ENCODE measurements around the gene ACSF2. TPM values are rescaled to one million over a fixed set of nuclear protein-coding genes. Genes with fewer than 3 reads are reported as not detected.

ACSF2 gene
- total and polyA plus RNA-seq, 2 of the 13 experiments (the other 11 are each of a cell fraction or from before 2014, with no cell fraction given) = 87.3 to 109 TPM

DNA sequence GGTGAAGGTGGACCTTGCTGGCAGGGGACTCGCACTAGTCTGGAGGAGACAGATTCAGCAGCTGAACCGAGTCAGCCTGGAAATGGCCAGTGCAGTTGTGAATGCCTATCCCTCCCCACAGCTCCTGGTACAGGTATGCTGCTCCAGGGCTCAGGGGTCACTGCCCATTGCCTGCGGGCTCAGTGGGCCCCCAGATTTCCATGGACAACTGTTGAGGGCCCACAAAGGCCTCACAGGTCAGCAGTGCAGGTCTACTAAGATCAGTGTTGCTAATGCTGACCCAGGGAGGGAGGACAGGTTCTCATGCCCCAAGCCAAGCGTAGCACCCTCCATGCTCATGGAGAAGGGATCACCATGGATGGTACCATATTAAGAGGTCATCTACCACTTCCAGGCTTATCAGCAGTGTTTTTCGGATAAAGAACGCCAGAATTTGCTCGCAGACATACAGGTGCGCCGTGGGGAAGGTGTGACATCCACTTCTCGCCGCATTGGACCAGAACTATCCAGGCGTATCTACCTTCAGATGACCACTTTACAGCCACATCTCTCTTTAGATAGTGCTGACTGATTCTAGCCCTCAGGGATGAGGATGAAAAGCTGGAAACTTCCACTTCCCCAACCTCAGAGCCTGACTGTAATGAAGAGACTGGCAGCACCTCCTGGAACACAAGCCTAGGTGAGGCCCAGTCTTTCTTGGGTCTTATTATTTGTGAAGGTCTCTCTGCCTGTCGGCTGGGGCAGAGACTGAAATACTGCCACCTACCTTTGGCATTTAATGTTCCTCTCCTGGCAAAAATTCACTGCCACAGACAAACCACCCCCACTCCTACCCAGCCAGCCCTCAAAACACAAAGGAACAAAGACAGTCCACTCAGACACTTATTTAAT, 45.4 kb upstream of the ACSF2 start (continued):
- TF ChIP-seq, protein P1, sequence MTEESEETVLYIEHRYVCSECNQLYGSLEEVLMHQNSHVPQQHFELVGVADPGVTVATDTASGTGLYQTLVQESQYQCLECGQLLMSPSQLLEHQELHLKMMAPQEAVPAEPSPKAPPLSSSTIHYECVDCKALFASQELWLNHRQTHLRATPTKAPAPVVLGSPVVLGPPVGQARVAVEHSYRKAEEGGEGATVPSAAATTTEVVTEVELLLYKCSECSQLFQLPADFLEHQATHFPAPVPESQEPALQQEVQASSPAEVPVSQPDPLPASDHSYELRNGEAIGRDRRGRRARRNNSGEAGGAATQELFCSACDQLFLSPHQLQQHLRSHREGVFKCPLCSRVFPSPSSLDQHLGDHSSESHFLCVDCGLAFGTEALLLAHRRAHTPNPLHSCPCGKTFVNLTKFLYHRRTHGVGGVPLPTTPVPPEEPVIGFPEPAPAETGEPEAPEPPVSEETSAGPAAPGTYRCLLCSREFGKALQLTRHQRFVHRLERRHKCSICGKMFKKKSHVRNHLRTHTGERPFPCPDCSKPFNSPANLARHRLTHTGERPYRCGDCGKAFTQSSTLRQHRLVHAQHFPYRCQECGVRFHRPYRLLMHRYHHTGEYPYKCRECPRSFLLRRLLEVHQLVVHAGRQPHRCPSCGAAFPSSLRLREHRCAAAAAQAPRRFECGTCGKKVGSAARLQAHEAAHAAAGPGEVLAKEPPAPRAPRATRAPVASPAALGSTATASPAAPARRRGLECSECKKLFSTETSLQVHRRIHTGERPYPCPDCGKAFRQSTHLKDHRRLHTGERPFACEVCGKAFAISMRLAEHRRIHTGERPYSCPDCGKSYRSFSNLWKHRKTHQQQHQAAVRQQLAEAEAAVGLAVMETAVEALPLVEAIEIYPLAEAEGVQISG (CRISPR knock-in tag; IDR thresholded peaks at IDR 0.05) = no peak
- TF ChIP-seq, protein P2, sequence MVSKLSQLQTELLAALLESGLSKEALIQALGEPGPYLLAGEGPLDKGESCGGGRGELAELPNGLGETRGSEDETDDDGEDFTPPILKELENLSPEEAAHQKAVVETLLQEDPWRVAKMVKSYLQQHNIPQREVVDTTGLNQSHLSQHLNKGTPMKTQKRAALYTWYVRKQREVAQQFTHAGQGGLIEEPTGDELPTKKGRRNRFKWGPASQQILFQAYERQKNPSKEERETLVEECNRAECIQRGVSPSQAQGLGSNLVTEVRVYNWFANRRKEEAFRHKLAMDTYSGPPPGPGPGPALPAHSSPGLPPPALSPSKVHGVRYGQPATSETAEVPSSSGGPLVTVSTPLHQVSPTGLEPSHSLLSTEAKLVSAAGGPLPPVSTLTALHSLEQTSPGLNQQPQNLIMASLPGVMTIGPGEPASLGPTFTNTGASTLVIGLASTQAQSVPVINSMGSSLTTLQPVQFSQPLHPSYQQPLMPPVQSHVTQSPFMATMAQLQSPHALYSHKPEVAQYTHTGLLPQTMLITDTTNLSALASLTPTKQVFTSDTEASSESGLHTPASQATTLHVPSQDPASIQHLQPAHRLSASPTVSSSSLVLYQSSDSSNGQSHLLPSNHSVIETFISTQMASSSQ (IDR thresholded peaks at IDR 0.05; ENCODE audit: low read depth) = no peak
- TF ChIP-seq, protein P2 (CRISPR knock-in tag; IDR thresholded peaks at IDR 0.05; ENCODE audit: borderline replicate concordance) = no peak
- TF ChIP-seq, protein P3, sequence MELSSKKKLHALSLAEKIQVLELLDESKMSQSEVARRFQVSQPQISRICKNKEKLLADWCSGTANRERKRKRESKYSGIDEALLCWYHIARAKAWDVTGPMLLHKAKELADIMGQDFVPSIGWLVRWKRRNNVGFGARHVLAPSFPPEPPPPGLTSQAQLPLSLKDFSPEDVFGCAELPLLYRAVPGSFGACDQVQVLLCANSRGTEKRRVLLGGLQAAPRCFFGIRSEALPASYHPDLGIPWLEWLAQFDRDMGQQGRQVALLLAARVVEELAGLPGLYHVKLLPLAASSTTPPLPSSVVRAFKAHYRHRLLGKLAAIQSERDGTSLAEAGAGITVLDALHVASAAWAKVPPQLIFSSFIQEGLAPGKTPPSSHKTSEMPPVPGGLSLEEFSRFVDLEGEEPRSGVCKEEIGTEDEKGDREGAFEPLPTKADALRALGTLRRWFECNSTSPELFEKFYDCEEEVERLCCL (CRISPR knock-in tag; IDR thresholded peaks at IDR 0.05; ENCODE audit: borderline replicate concordance) = no peak
- TF ChIP-seq, protein P4, sequence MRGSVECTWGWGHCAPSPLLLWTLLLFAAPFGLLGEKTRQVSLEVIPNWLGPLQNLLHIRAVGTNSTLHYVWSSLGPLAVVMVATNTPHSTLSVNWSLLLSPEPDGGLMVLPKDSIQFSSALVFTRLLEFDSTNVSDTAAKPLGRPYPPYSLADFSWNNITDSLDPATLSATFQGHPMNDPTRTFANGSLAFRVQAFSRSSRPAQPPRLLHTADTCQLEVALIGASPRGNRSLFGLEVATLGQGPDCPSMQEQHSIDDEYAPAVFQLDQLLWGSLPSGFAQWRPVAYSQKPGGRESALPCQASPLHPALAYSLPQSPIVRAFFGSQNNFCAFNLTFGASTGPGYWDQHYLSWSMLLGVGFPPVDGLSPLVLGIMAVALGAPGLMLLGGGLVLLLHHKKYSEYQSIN (CRISPR knock-in tag; IDR thresholded peaks at IDR 0.05; ENCODE audit: borderline replicate concordance) = no peak
- TF ChIP-seq, protein P5, sequence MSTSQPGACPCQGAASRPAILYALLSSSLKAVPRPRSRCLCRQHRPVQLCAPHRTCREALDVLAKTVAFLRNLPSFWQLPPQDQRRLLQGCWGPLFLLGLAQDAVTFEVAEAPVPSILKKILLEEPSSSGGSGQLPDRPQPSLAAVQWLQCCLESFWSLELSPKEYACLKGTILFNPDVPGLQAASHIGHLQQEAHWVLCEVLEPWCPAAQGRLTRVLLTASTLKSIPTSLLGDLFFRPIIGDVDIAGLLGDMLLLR (CRISPR knock-in tag; IDR thresholded peaks at IDR 0.05) = no peak
- TF ChIP-seq, protein P6, sequence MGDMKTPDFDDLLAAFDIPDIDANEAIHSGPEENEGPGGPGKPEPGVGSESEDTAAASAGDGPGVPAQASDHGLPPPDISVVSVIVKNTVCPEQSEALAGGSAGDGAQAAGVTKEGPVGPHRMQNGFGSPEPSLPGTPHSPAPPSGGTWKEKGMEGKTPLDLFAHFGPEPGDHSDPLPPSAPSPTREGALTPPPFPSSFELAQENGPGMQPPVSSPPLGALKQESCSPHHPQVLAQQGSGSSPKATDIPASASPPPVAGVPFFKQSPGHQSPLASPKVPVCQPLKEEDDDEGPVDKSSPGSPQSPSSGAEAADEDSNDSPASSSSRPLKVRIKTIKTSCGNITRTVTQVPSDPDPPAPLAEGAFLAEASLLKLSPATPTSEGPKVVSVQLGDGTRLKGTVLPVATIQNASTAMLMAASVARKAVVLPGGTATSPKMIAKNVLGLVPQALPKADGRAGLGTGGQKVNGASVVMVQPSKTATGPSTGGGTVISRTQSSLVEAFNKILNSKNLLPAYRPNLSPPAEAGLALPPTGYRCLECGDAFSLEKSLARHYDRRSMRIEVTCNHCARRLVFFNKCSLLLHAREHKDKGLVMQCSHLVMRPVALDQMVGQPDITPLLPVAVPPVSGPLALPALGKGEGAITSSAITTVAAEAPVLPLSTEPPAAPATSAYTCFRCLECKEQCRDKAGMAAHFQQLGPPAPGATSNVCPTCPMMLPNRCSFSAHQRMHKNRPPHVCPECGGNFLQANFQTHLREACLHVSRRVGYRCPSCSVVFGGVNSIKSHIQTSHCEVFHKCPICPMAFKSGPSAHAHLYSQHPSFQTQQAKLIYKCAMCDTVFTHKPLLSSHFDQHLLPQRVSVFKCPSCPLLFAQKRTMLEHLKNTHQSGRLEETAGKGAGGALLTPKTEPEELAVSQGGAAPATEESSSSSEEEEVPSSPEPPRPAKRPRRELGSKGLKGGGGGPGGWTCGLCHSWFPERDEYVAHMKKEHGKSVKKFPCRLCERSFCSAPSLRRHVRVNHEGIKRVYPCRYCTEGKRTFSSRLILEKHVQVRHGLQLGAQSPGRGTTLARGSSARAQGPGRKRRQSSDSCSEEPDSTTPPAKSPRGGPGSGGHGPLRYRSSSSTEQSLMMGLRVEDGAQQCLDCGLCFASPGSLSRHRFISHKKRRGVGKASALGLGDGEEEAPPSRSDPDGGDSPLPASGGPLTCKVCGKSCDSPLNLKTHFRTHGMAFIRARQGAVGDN (CRISPR knock-in tag; IDR thresholded peaks at IDR 0.05) = peak; percentile 15; the same call in 1 of the 2 replicates
- TF ChIP-seq, protein P7, sequence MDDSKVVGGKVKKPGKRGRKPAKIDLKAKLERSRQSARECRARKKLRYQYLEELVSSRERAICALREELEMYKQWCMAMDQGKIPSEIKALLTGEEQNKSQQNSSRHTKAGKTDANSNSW (CRISPR knock-in tag; IDR thresholded peaks at IDR 0.05; ENCODE audit: borderline replicate concordance) = no peak
- TF ChIP-seq ZFY (CRISPR knock-in tag; IDR thresholded peaks at IDR 0.05) (peak; percentile 22; the same call in 1 of the 2 replicates), RXRA (CRISPR knock-in tag; IDR thresholded peaks at IDR 0.05) (no peak), ZNF230 (CRISPR knock-in tag; IDR thresholded peaks at IDR 0.05) (peak; percentile 43; the same call in 1 of the 2 replicates), ZNF589 (CRISPR knock-in tag; conservative IDR thresholded peaks at IDR 0.05) (no peak)

Data from HepG2 (cell line).